GM12878 (cell line): ENCODE measurements around the gene GAK. TPM values are rescaled to one million over a fixed set of nuclear protein-coding genes. Genes with fewer than 3 reads are reported as not detected.
A peak's percentile ranks its signal among the peaks of the same experiment; 100 is the strongest.

ENCODE experiments used
- ATAC-seq: fragments of 200-7000 bp; cut with Tn5 transposase; 3 replicates; pipeline ENCODE4 v1.9.1; 2020; ENCODE audit warnings: mild to moderate bottlenecking, moderate library complexity
- BruUV-seq: library from RNA; stranded (reverse); fragments of 400-500 nt; replicated peaks from 2 replicates; lab custom pipeline; 2021; lab: Mats Ljungman, UMichigan
- CTCF ChIA-PET: fragments of 300-600 bp; sonication (Branson Sonifier 250); formaldehyde crosslinking; extraction: SDS; loops from one replicate; lab custom pipeline; 2021; ENCODE audit warnings: inconsistent platforms; lab: Yijun Ruan, JAX
- POLR2A ChIA-PET: fragments of 350-600 bp; formaldehyde crosslinking; extraction: SDS; loops from one replicate; lab custom pipeline; 2021; ENCODE audit warnings: inconsistent platforms; lab: Charles Lee
- RAD21 ChIA-PET: fragments of 300-600 bp; sonication (Branson Sonifier 250); formaldehyde crosslinking; loops from one replicate; lab custom pipeline; 2023; ENCODE audit warnings: antibody characterized with exemption; ENCODE audit not compliant: unreplicated experiment; lab: Charles Lee
- SMC1A ChIA-PET: fragments of 300-600 bp; sonication (Branson Sonifier 250); formaldehyde crosslinking; loops from one replicate; lab custom pipeline; 2023; ENCODE audit not compliant: unreplicated experiment, uncharacterized antibody; lab: Charles Lee
- DNase-seq: peaks from one replicate; pipeline ENCODE4 v3.0.0-alpha.2; 2011; ENCODE audit warnings: low read depth, low spot score
- FAIRE-seq: peaks from 3 replicates; lab custom pipeline; 2011; peaks lifted over from hg19 to GRCh38; lab: Jason Lieb, UNC
- H2AFZ ChIP-seq: 2 replicates; pipeline ENCODE4 v1.6.0; 2011; ENCODE audit warnings: low read depth, low read length, control low read depth; ENCODE audit not compliant: control insufficient read depth
- H3K27ac ChIP-seq: 2 replicates; pipeline ENCODE4 v1.5.1; 2011; ENCODE audit warnings: control low read depth; ENCODE audit not compliant: control insufficient read depth, insufficient read depth
- H3K27me3 ChIP-seq, 2 experiments: replicated peaks in 1 of 2; 2 replicates each; pipeline versions ENCODE4 v1.6.0 to v1.6.1; 2011; ENCODE audit warnings: low read length in 1 of 2; ENCODE audit not compliant: control insufficient read depth in 2 of 2, insufficient read depth in 2 of 2
- H3K36me3 ChIP-seq, 2 experiments: 2 replicates each; pipeline ENCODE4 v1.5.1; 2011; ENCODE audit warnings: low read length in 1 of 2; ENCODE audit not compliant: control insufficient read depth in 2 of 2, insufficient read depth in 2 of 2
- H3K4me1 ChIP-seq: 2 replicates; pipeline ENCODE4 v1.6.1; 2011; ENCODE audit warnings: mild to moderate bottlenecking, low read length, moderate library complexity, mixed read lengths; ENCODE audit not compliant: control insufficient read depth, insufficient read depth
- H3K4me2 ChIP-seq: 2 replicates; pipeline ENCODE4 v1.6.0; 2011; ENCODE audit warnings: control low read depth; ENCODE audit not compliant: control insufficient read depth, insufficient read depth
- H3K4me3 ChIP-seq: fragments of 200-600 bp; sonication (generic); 2 replicates; pipeline ENCODE4 v1.5.1; 2016
- H3K79me2 ChIP-seq: 2 replicates; pipeline ENCODE4 v1.6.0; 2011; ENCODE audit warnings: low read length; ENCODE audit not compliant: control insufficient read depth, insufficient read depth
- H3K9ac ChIP-seq: 2 replicates; pipeline ENCODE4 v1.8.0; 2011; ENCODE audit warnings: low read length, control low read depth, mixed read lengths; ENCODE audit not compliant: control insufficient read depth, insufficient read depth
- H3K9me3 ChIP-seq: replicated peaks from 3 replicates; pipeline ENCODE4 v1.5.1; 2011; ENCODE audit warnings: mild to moderate bottlenecking, low read length; ENCODE audit not compliant: control insufficient read depth, insufficient read depth
- H4K20me1 ChIP-seq: 2 replicates; pipeline ENCODE4 v1.6.0; 2011; ENCODE audit not compliant: control insufficient read depth, insufficient read depth
- BRCA1 ChIP-seq: IDR thresholded peaks from 2 replicates; pipeline ENCODE4 v1.6.1; 2011; ENCODE audit warnings: low read depth, low read length, improper control_type of control experiment
- FOXK2 ChIP-seq: fragments of 450-650 bp; IDR thresholded peaks from 2 replicates; pipeline ENCODE4 v1.6.1; 2017; ENCODE audit warnings: mild to moderate bottlenecking, moderate library complexity
- GATAD2B ChIP-seq: fragments of 450-650 bp; conservative IDR thresholded peaks from 2 replicates; pipeline ENCODE4 v1.6.1; 2017; ENCODE audit warnings: low read depth, mild to moderate bottlenecking, moderate library complexity
- MYB ChIP-seq: fragments of 150-350 bp; IDR thresholded peaks from 2 replicates; pipeline ENCODE4 v1.6.1; 2014; ENCODE audit warnings: mild to moderate bottlenecking, low read depth, low read length, borderline replicate concordance
- NFXL1 ChIP-seq: fragments of 450-650 bp; IDR thresholded peaks from 2 replicates; pipeline ENCODE4 v1.6.1; 2017; ENCODE audit warnings: antibody characterized with exemption, mild to moderate bottlenecking, borderline replicate concordance
- NFYA ChIP-seq: IDR thresholded peaks from 2 replicates; pipeline ENCODE4 v1.6.1; 2011; ENCODE audit warnings: low read depth, mild to moderate bottlenecking, low read length, improper control_type of control experiment, borderline replicate concordance
- POLR2A ChIP-seq: IDR thresholded peaks from 2 replicates; pipeline ENCODE4 v1.6.1; 2011; ENCODE audit warnings: low read depth, mild to moderate bottlenecking, low read length
- POU2F2 ChIP-seq: IDR thresholded peaks from 3 replicates; pipeline ENCODE4 v1.6.1; 2011; ENCODE audit warnings: low read depth, mild to moderate bottlenecking, low read length, borderline replicate concordance
- RFX5 ChIP-seq: IDR thresholded peaks from 2 replicates; pipeline ENCODE4 v1.6.1; 2011; ENCODE audit warnings: low read depth, low read length, improper control_type of control experiment
- TARDBP ChIP-seq: IDR thresholded peaks from 2 replicates; pipeline ENCODE4 v1.6.1; 2016; ENCODE audit warnings: borderline replicate concordance
- TCF3 ChIP-seq: IDR thresholded peaks from 2 replicates; pipeline ENCODE4 v1.6.1; 2012; ENCODE audit warnings: low read depth, mild to moderate bottlenecking, low read length, borderline replicate concordance; ENCODE audit not compliant: insufficient read depth
- WGBS: methylation state at CpG from one replicate; pipeline ENCODE4 v1.1.6; 2016; ENCODE audit warnings: low lambda C conversion rate; ENCODE audit not compliant: insufficient replicate concordance, insufficient coverage; ENCODE audit errors: missing lambda C conversion rate; 5-methylcytosine and 5-hydroxymethylcytosine counted together
- in situ Hi-C: fragments of 300-500 bp; cut with MboI; formaldehyde crosslinking; loops from 9 replicates; pipeline ENCODE4 v1.14.3; 2018; ENCODE audit warnings: mixed read lengths
- intact Hi-C: fragments of 100-400 bp; cut with micrococcal nuclease; formaldehyde crosslinking; loops from one replicate; pipeline ENCODE4 v1.14.2; 2022; ENCODE audit not compliant: unreplicated experiment
- polyA plus RNA-seq, 11 experiments: library from polyadenylated mRNA; depleted of rRNA in 4 of 11; unstranded in 6 of 11; stranded (reverse) in 5 of 11; fragments of >200 nt; fragmentation: Nextera tagmentation in 4 of 11; fragmentation: Illumina TruSeq in 1 of 11; extraction: Ambion mirVana in 4 of 11; extraction: Trizol in 1 of 11; gene quantifications; 1 replicate in 1 of 11; 2 replicates in 10 of 11; pipeline versions ENCODE4 v1.2.1 to v1.2.3, GENCODE V29; 2011 to 2016; ENCODE audit warnings: inconsistent platforms in 2 of 11, missing spikeins in 2 of 11, low read depth in 1 of 11
- total RNA-seq, 4 experiments: library from RNA; depleted of rRNA in 3 of 4; stranded (reverse); fragments of >200 nt in 3 of 4; fragmentation: Illumina TruSeq in 1 of 4; extraction: Trizol in 1 of 4; gene quantifications; 2 replicates each; pipeline versions ENCODE4 v1.2.1 to v1.2.3, GENCODE V29; 2013 to 2021
- TF ChIP-seq, protein P1 (sequence below): IDR thresholded peaks from 2 replicates; pipeline ENCODE4 v1.6.1; 2011; ENCODE audit warnings: borderline replicate concordance, low read depth, mild to moderate bottlenecking, moderate library complexity, low read length; ENCODE audit not compliant: insufficient read depth, poor library complexity, severe bottlenecking
- TF ChIP-seq, protein P2 (sequence below): IDR thresholded peaks from 2 replicates; pipeline ENCODE4 v1.6.1; 2011; ENCODE audit warnings: borderline replicate concordance, low read depth, mild to moderate bottlenecking, moderate library complexity, mixed read lengths, low read length; ENCODE audit not compliant: insufficient read depth; ENCODE audit errors: extremely low read length
- TF ChIP-seq, protein P3 (sequence below): fragments of 450-650 bp; IDR thresholded peaks from 2 replicates; pipeline ENCODE4 v1.6.1; 2017; ENCODE audit warnings: mild to moderate bottlenecking

The GAK gene
- total and polyA plus RNA-seq, 10 of the 15 experiments (the other 5 are each of a cell fraction or from before 2014, with no cell fraction given) = 0.82 to 127 (median 53.8) TPM

DNA sequence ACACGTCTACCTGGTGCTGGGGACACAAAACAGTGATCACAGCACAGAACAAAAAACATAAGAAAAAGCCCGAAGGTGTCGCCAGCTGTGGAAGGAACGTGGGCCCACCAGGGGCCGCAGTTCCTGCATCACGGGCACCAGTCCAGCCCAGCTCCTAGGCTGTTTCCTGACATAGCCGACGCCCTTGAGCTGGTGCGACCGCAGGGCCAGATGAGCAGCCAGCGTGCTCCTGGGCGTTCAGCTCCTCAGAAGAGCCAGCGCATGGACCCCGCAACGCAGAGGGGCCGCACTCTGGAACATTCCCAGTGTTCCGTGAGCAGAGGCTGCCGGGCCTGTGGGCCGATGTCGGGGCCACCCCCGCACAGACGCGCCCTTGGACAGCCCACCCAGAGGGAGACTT is 44.1 kb downstream of the GAK start:
- ChIA-PET SMC1A (no interaction called here), RAD21 (no interaction called here), CTCF (no interaction called here), POLR2A (no interaction called here)
- no peak overlapping the region for H3K9ac ChIP-seq
- H3K4me2 ChIP-seq = no peak overlapping the region
- in situ Hi-C loops = no loop called here
- no peak for FAIRE-seq
- no peak overlapping the region for H3K4me3 ChIP-seq
- no peak for DNase-seq
- H2AFZ ChIP-seq = no peak overlapping the region
- intact Hi-C loops = no loop called here
- ATAC-seq = no peak
- TF ChIP-seq NFXL1 (no peak), MYB (no peak), RFX5 (no peak), NFYA (no peak), FOXK2 (no peak)
- WGBS = 97% methylated on average over 22 of the region's 23 CpGs
- no peaks in the 10 kb centered on the region for H3K4me1 ChIP-seq
- no peaks in the 10 kb centered on the region for H3K27me3 ChIP-seq
- H3K9me3 ChIP-seq = no peaks in the 10 kb centered on the region
- BruUV-seq = no TSS peak
- no peaks in the 10 kb centered on the region for H3K79me2 ChIP-seq
- H4K20me1 ChIP-seq = no peaks in the 10 kb centered on the region
- H3K27ac ChIP-seq = no peak overlapping the region
- H3K36me3 ChIP-seq = peaks cover 2 to 35% of the 10 kb centered on the region in 2 experiments; a peak in 3 of 4 replicates

DNA sequence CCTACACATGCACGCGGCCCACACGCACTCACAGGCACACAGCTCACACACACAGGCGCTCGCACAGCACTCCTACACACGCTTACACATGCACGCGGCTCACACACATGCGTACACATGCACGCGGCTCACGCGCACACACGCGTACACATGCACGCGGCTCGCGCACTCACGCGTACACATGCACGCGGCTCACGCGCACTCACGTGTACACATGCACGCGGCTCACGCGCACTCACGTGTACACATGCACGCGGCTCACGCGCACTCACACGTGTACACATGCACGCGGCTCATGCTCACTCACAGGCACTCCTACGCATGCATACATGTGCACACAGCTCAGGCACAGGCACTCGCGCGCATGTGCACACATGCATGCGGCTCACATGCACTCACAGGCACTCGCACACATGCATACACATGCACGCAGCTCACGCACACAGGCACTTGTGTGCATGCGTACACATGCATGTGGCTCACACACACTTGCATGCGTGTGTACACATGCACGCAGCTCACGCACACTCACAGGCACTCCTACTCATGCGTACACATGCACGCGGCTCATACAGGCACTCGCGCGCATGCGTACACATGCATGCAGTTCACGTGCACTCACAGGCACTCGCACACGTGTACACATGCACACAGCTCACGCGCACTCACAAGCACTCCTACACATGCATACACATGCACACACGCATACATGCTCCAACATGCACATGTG is 44.9 kb downstream of the GAK start:
- H3K9ac ChIP-seq = no peak overlapping the region
- H3K79me2 ChIP-seq = no peaks in the 10 kb centered on the region
- no peak overlapping the region for H3K4me3 ChIP-seq
- RAD21 ChIA-PET = no interaction called here
- no peak overlapping the region for H3K4me2 ChIP-seq
- BruUV-seq = no TSS peak
- H3K36me3 ChIP-seq = peaks cover 2 to 35% of the 10 kb centered on the region in 2 experiments; a peak in 3 of 4 replicates
- no peak for FAIRE-seq
- ATAC-seq = no peak
- H3K9me3 ChIP-seq = no peaks in the 10 kb centered on the region
- POLR2A ChIA-PET = no interaction called here
- CTCF ChIA-PET = no interaction called here
- intact Hi-C loops = no loop called here
- no peaks in the 10 kb centered on the region for H3K4me1 ChIP-seq
- no peaks in the 10 kb centered on the region for H4K20me1 ChIP-seq
- no peak overlapping the region for H2AFZ ChIP-seq
- no peak for DNase-seq
- in situ Hi-C loops = no loop called here
- SMC1A ChIA-PET = no interaction called here
- no peaks in the 10 kb centered on the region for H3K27me3 ChIP-seq
- 98% methylated on average over 62 of the region's 63 CpGs for WGBS
- no peak overlapping the region for H3K27ac ChIP-seq
- TF ChIP-seq, protein P1, sequence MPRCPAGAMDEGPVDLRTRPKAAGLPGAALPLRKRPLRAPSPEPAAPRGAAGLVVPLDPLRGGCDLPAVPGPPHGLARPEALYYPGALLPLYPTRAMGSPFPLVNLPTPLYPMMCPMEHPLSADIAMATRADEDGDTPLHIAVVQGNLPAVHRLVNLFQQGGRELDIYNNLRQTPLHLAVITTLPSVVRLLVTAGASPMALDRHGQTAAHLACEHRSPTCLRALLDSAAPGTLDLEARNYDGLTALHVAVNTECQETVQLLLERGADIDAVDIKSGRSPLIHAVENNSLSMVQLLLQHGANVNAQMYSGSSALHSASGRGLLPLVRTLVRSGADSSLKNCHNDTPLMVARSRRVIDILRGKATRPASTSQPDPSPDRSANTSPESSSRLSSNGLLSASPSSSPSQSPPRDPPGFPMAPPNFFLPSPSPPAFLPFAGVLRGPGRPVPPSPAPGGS = peak; percentile 93
- TF ChIP-seq POU2F2 = no peak
- TF ChIP-seq GATAD2B = no peak
- peak; percentile 66 for TF ChIP-seq POLR2A
- TF ChIP-seq TCF3 = 0 out of 2 replicates have a peak, but pooled peaks have one; percentile 74
- no peak for TF ChIP-seq BRCA1
- TF ChIP-seq, protein P2, sequence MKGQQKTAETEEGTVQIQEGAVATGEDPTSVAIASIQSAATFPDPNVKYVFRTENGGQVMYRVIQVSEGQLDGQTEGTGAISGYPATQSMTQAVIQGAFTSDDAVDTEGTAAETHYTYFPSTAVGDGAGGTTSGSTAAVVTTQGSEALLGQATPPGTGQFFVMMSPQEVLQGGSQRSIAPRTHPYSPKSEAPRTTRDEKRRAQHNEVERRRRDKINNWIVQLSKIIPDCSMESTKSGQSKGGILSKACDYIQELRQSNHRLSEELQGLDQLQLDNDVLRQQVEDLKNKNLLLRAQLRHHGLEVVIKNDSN = no peak
- peak; percentile 67; the same call in 1 of the 2 replicates for TF ChIP-seq TARDBP
- TF ChIP-seq, protein P3, sequence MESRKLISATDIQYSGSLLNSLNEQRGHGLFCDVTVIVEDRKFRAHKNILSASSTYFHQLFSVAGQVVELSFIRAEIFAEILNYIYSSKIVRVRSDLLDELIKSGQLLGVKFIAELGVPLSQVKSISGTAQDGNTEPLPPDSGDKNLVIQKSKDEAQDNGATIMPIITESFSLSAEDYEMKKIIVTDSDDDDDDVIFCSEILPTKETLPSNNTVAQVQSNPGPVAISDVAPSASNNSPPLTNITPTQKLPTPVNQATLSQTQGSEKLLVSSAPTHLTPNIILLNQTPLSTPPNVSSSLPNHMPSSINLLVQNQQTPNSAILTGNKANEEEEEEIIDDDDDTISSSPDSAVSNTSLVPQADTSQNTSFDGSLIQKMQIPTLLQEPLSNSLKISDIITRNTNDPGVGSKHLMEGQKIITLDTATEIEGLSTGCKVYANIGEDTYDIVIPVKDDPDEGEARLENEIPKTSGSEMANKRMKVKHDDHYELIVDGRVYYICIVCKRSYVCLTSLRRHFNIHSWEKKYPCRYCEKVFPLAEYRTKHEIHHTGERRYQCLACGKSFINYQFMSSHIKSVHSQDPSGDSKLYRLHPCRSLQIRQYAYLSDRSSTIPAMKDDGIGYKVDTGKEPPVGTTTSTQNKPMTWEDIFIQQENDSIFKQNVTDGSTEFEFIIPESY = 0 out of 2 replicates have a peak, but pooled peaks have one; percentile 14
